Measurements from ENCODE around the gene HDAC7. TPM values are rescaled to one million over a fixed set of nuclear protein-coding genes. Genes with fewer than 3 reads are reported as not detected.

The HDAC7 gene
- total and polyA plus RNA-seq, 4 donors = 13.5 to 64.2 (median 32.0) TPM

GRCh38 chr12:47737936-47738594 is 81.6 kb downstream of the HDAC7 start:
- Histone ChIP-seq H3K4me3 (ENCODE audit: low read depth, low read length) (no peak overlapping the region), H3K4me1 (ENCODE audit: control insufficient read depth, insufficient read depth, low read length) (peaks cover 65% of the 10 kb centered on the region), H3K27ac (ENCODE audit: low read depth, low read length) (peak overlapping the region; percentile 84), H3K27me3 (ENCODE audit: control insufficient read depth, insufficient read depth, low read length) (no peaks in the 10 kb centered on the region), H3K36me3 (ENCODE audit: control insufficient read depth, insufficient read depth, low read length) (peaks cover 28% of the 10 kb centered on the region), H3K9me3 (ENCODE audit: control insufficient read depth, insufficient read depth, low read length) (no peaks in the 10 kb centered on the region)
- 91% methylated on average over 12 of the region's 17 CpGs for WGBS (ENCODE audit: insufficient coverage)
- DNase-seq (ENCODE audit: low read depth in 4 of 6, low spot score in 6 of 6) = no peak

GRCh38 chr12:47736877-47737676 is 82.6 kb downstream of the HDAC7 start:
- no peaks in the 10 kb centered on the region for H3K27me3 ChIP-seq (ENCODE audit: control insufficient read depth, insufficient read depth, low read length)
- 34% methylated on average over 18 of the region's 19 CpGs for WGBS (ENCODE audit: insufficient coverage)
- peak in 3 of 6 donors; percentile 34 to 79 (median 42) for DNase-seq (ENCODE audit: low read depth in 4 of 6, low spot score in 6 of 6)
- no peak overlapping the region for H3K4me3 ChIP-seq (ENCODE audit: low read depth, low read length)
- peaks cover 65% of the 10 kb centered on the region for H3K4me1 ChIP-seq (ENCODE audit: control insufficient read depth, insufficient read depth, low read length)
- peak overlapping the region; percentile 84 for H3K27ac ChIP-seq (ENCODE audit: low read depth, low read length)
- no peaks in the 10 kb centered on the region for H3K9me3 ChIP-seq (ENCODE audit: control insufficient read depth, insufficient read depth, low read length)
- peaks cover 28% of the 10 kb centered on the region for H3K36me3 ChIP-seq (ENCODE audit: control insufficient read depth, insufficient read depth, low read length)

- Histone ChIP-seq H3K9me3 (ENCODE audit: control insufficient read depth, insufficient read depth, low read length) (no peaks in the 10 kb centered on the region), H3K27ac (ENCODE audit: low read depth, low read length) (peak overlapping the region; percentile 84), H3K27me3 (ENCODE audit: control insufficient read depth, insufficient read depth, low read length) (no peaks in the 10 kb centered on the region), H3K4me1 (ENCODE audit: control insufficient read depth, insufficient read depth, low read length) (peaks cover 58% of the 10 kb centered on the region), H3K4me3 (ENCODE audit: low read depth, low read length) (no peak overlapping the region), H3K36me3 (ENCODE audit: control insufficient read depth, insufficient read depth, low read length) (peaks cover 28% of the 10 kb centered on the region)
- 94% methylated on average over 4 of the region's 4 CpGs for WGBS (ENCODE audit: insufficient coverage)
- no peak for DNase-seq (ENCODE audit: low read depth in 4 of 6, low spot score in 6 of 6)
These were observed 83.5 kb downstream of the HDAC7 start for GRCh38 chr12:47736216-47736615.

DNA sequence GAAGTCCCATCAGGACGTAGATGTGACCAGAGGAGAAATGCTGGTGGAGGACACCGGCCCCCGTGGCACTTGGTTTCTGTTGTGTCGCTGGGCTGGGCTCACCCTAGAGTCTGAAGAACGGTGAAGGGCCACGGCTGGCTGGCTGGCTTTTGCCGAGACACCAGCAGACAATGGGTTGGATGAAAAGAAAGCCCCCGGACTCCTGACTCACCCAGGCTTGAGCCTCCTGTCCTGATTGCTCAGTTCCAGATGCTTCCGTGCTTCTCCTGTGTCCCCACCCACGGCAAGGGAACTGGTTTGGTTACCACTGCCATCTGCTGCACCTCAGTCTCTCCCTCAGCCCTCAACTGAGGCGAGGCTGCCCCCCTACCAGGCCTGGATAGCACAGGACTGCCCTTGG is 84.1 kb downstream of the HDAC7 start:
- no peak for DNase-seq (ENCODE audit: low read depth in 4 of 6, low spot score in 6 of 6)
- H3K4me1 ChIP-seq (ENCODE audit: control insufficient read depth, insufficient read depth, low read length) = peaks cover 52% of the 10 kb centered on the region
- no peak overlapping the region for H3K4me3 ChIP-seq (ENCODE audit: low read depth, low read length)
- no peaks in the 10 kb centered on the region for H3K9me3 ChIP-seq (ENCODE audit: control insufficient read depth, insufficient read depth, low read length)
- WGBS (ENCODE audit: insufficient coverage) = 95% methylated on average over 11 of the region's 11 CpGs
- H3K27me3 ChIP-seq (ENCODE audit: control insufficient read depth, insufficient read depth, low read length) = no peaks in the 10 kb centered on the region
- peak overlapping the region; percentile 7 for H3K27ac ChIP-seq (ENCODE audit: low read depth, low read length)
- peaks cover 28% of the 10 kb centered on the region for H3K36me3 ChIP-seq (ENCODE audit: control insufficient read depth, insufficient read depth, low read length)

DNA sequence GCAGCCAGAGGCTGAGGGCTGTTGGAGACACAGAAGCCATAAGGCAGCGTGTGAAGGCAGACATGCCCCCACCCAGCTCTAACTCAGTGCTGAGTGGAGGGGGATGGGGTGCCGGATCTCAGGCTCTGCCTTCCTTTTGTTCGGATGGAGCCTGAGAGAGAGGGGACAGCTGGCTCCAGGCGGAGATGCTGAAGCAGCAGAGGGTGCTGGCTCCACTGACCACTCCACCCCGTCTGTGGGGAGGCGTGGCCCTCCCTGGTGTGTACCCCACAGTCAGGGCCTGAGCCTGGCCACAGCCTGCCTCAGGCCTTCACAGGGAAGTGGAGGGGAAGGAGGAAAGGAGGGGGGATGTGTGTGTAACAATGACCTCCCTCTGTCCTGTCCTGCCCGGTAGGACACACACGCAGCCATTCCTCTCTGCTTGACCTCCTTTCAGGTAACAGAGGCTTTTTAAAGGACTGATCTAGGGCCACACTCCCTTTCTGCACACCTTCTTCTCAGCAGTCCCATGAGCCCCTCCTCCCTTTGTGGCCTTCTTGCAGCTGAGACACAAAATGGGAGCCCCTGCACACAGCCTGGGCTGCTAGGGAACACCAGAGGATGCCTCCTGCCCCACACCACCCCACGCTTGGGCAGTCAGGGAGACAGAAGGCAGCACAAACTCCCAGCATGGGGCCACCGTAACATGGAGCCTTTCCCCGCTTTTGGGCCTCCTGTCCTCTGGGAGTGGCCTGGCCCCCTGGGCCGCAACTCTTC is 84.8 kb downstream of the HDAC7 start:
- Histone ChIP-seq H3K9me3 (ENCODE audit: control insufficient read depth, insufficient read depth, low read length) (no peaks in the 10 kb centered on the region), H3K36me3 (ENCODE audit: control insufficient read depth, insufficient read depth, low read length) (peaks cover 25% of the 10 kb centered on the region), H3K27ac (ENCODE audit: low read depth, low read length) (peak overlapping the region; percentile 3), H3K4me3 (ENCODE audit: low read depth, low read length) (no peak overlapping the region), H3K27me3 (ENCODE audit: control insufficient read depth, insufficient read depth, low read length) (no peaks in the 10 kb centered on the region), H3K4me1 (ENCODE audit: control insufficient read depth, insufficient read depth, low read length) (peaks cover 45% of the 10 kb centered on the region)
- WGBS (ENCODE audit: insufficient coverage) = 52% methylated on average over 9 of the region's 12 CpGs
- DNase-seq (ENCODE audit: low read depth in 4 of 6, low spot score in 6 of 6) = peak in 2 of 6 donors; percentile 72 to 79

DNA sequence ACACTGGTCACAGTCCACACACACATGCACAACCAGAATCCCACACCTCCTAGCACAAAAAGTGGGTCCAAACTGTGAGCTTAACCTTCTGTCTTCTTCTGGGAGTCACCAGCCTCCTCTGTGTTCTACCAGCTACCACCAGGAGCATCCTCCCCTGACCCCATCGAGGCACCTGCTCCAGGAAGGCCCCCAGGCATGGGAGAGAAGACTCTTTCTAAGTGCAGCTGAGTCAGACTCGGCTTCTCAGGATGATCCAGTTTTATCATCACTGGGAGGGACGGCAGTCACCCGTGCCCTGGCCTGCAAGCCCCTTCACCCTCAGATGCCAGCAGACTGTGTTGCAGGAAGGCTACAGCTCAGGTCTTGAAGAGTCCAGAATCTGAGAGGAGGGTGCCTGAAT is 86.6 kb downstream of the HDAC7 start:
- Histone ChIP-seq H3K27ac (ENCODE audit: low read depth, low read length) (no peak overlapping the region), H3K9me3 (ENCODE audit: control insufficient read depth, insufficient read depth, low read length) (no peaks in the 10 kb centered on the region), H3K4me3 (ENCODE audit: low read depth, low read length) (no peak overlapping the region), H3K27me3 (ENCODE audit: control insufficient read depth, insufficient read depth, low read length) (no peaks in the 10 kb centered on the region), H3K4me1 (ENCODE audit: control insufficient read depth, insufficient read depth, low read length) (peaks cover 40% of the 10 kb centered on the region), H3K36me3 (ENCODE audit: control insufficient read depth, insufficient read depth, low read length) (peaks cover 17% of the 10 kb centered on the region)
- WGBS (ENCODE audit: insufficient coverage) = 92% methylated on average over 4 of the region's 4 CpGs
- no peak for DNase-seq (ENCODE audit: low read depth in 4 of 6, low spot score in 6 of 6)

Other genes with a start within 250 kb of the HDAC7 start
- gene RPAP3, start 113.9 kb downstream of the HDAC7 start, total RNA-seq = 10 to 100 TPM; 25.6 to 26.5 TPM
- gene RPAP3, start 113.9 kb downstream of the HDAC7 start, polyA plus RNA-seq (ENCODE audit: insufficient read length in 2 of 2) = 10 to 100 TPM; 25.6 to 35.3 TPM
- gene ENDOU, start 94.4 kb downstream of the HDAC7 start, total RNA-seq = under 1 TPM; 0.40 to 0.50 TPM
- gene ENDOU, start 94.4 kb downstream of the HDAC7 start, polyA plus RNA-seq (ENCODE audit: insufficient read length in 2 of 2) = under 1 TPM; 0.32 to 0.33 TPM
- 10 to 100 TPM; 15.0 to 20.6 TPM for gene RAPGEF3, start 61.0 kb downstream of the HDAC7 start, total RNA-seq
- gene RAPGEF3, start 61.0 kb downstream of the HDAC7 start, polyA plus RNA-seq (ENCODE audit: insufficient read length in 2 of 2) = 10 to 100 TPM; 21.8 to 39.1 TPM
- gene SLC48A1, start 46.7 kb downstream of the HDAC7 start, total RNA-seq = 10 to 100 TPM; 19.3 to 32.3 TPM
- 10 to 100 TPM; 35.8 to 45.1 TPM for gene SLC48A1, start 46.7 kb downstream of the HDAC7 start, polyA plus RNA-seq (ENCODE audit: insufficient read length in 2 of 2)
- under 1 TPM; 0.17 to 0.50 TPM for gene VDR, start 85.1 kb upstream of the HDAC7 start, total RNA-seq
- under 1 TPM; 0.38 to 0.40 TPM for gene VDR, start 85.1 kb upstream of the HDAC7 start, polyA plus RNA-seq (ENCODE audit: insufficient read length in 2 of 2)
- 100 to 1,000 TPM in 1 of 2 donors, 10 to 100 TPM in 1; 76.4 to 120 TPM for gene TMEM106C, start 143.7 kb upstream of the HDAC7 start, total RNA-seq
- 100 to 1,000 TPM in 1 of 2 donors, 10 to 100 TPM in 1; 90.2 to 113 TPM for gene TMEM106C, start 143.7 kb upstream of the HDAC7 start, polyA plus RNA-seq (ENCODE audit: insufficient read length in 2 of 2)
- 10 to 100 TPM; 26.7 to 56.7 TPM for gene COL2A1, start 184.6 kb upstream of the HDAC7 start, total RNA-seq
- gene COL2A1, start 184.6 kb upstream of the HDAC7 start, polyA plus RNA-seq (ENCODE audit: insufficient read length in 2 of 2) = 10 to 100 TPM in 1 of 2 donors, 1 to 10 TPM in 1; 7.1 to 27.5 TPM

All from spinal cord (tissue), 10 donors.